Esophagus squamous epithelium (tissue), 5 donors: ENCODE measurements around the gene SERINC5. TPM values are rescaled to one million over a fixed set of nuclear protein-coding genes. Genes with fewer than 3 reads are reported as not detected.
"Not testable (repeated sequence)": the region's sequence is repeated elsewhere in the genome, so short reads cannot be mapped to it uniquely, and the experiment has no call there.

Source experiments
- DNase-seq: peaks from one replicate; lab custom pipeline; 2025; lab: John Stamatoyannopoulos, UW
- H3K27ac ChIP-seq, 4 donors: fragments of 200-600 bp; sonication (generic); one replicate each; pipeline ENCODE4 v1.5.1; 2016 to 2019; ENCODE audit warnings: mild to moderate bottlenecking in 1 of 4
- H3K27me3 ChIP-seq, 4 donors: fragments of 200-600 bp; sonication (generic); 1 replicate in 3 of 4; 2 replicates in 1 of 4; pipeline versions ENCODE4 v1.5.1 to v1.6.0; 2017 to 2021; ENCODE audit warnings: antibody characterized with exemption in 1 of 4
- H3K36me3 ChIP-seq, 3 donors: fragments of 200-600 bp; sonication (generic); one replicate each; pipeline ENCODE4 v1.5.1; 2016 to 2019
- H3K4me1 ChIP-seq, 3 donors: fragments of 200-600 bp; sonication (generic); one replicate each; pipeline ENCODE4 v1.5.1; 2017 to 2019
- H3K4me3 ChIP-seq, 4 donors: fragments of 200-600 bp; sonication (generic); 1 replicate in 3 of 4; 2 replicates in 1 of 4; pipeline ENCODE4 v1.5.1; 2016 to 2019; ENCODE audit warnings: mild to moderate bottlenecking in 2 of 4, moderate library complexity in 1 of 4
- H3K9me3 ChIP-seq, 3 donors: fragments of 200-600 bp; sonication (generic); one replicate each; pipeline ENCODE4 v1.5.1; 2016 to 2019
- POLR2A ChIP-seq, 4 donors: fragments of 450-650 bp; IDR thresholded peaks; one replicate each; pipeline ENCODE4 v1.6.1; 2017; ENCODE audit warnings: antibody characterized with exemption in 4 of 4, mild to moderate bottlenecking in 4 of 4, moderate library complexity in 3 of 4
- WGBS, 2 donors: methylation state at CpG; one replicate each; pipeline ENCODE4 v1.1.5; 2018; 5-methylcytosine and 5-hydroxymethylcytosine counted together
- intact Hi-C: fragments of 100-400 bp; cut with DNase I; formaldehyde crosslinking; loops from one replicate; pipeline ENCODE4 v1.15.0; 2022
- total RNA-seq, 4 donors: library from RNA; depleted of rRNA; stranded (reverse); fragments of >200 nt; gene quantifications; one replicate each; pipeline ENCODE4 v1.1.0, GENCODE V29; 2016
- TF ChIP-seq, protein P1 (sequence below), 6 experiments: fragments of 450-650 bp in 4 of 6; fragments of 200-600 bp in 2 of 6; sonication (generic) in 2 of 6; IDR thresholded peaks; one replicate each; pipeline ENCODE4 v1.5.1; 2016 to 2019; ENCODE audit warnings: antibody characterized with exemption in 6 of 6, mild to moderate bottlenecking in 4 of 6, moderate library complexity in 4 of 6
- donor health status: DM: yes; HTN: yes; CAD: no.

SERINC5 gene
- total RNA-seq, 4 donors from 2014 or later, result 33.9 to 65.3 (median 44.6) TPM

DNA sequence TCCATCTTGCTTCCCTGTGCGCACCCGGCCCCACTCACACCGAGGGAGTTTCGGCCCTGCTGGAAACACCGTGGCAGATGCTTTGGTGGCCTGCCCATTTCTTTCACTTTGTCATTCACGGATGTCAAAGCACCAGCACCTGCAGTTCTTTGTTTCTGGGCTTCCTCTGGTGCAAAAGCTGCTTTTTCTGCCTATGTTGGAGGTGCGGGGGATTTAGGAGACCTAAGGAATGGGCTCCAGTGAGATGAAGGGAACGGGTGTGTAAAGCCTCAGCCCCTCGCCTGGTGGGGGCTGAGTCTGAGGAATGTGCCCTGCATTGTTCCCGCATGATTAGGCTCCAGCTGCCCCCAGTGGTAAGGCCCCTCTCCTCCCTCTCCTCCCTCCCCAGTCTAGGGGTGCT, 158.4 kb downstream of the SERINC5 start:
- Histone ChIP-seq H3K9me3 (no peaks in the 10 kb centered on the region), H3K4me3 (no peak overlapping the region), H3K4me1 (no peaks in the 10 kb centered on the region), H3K27me3 (no peaks in the 10 kb centered on the region), H3K27ac (no peak overlapping the region), H3K36me3 (no peaks in the 10 kb centered on the region)
- intact Hi-C loops, result no loop called here
- DNase-seq, result no peak
- no peak for TF ChIP-seq POLR2A (IDR thresholded peaks at IDR 0.05)
- TF ChIP-seq, protein P1, sequence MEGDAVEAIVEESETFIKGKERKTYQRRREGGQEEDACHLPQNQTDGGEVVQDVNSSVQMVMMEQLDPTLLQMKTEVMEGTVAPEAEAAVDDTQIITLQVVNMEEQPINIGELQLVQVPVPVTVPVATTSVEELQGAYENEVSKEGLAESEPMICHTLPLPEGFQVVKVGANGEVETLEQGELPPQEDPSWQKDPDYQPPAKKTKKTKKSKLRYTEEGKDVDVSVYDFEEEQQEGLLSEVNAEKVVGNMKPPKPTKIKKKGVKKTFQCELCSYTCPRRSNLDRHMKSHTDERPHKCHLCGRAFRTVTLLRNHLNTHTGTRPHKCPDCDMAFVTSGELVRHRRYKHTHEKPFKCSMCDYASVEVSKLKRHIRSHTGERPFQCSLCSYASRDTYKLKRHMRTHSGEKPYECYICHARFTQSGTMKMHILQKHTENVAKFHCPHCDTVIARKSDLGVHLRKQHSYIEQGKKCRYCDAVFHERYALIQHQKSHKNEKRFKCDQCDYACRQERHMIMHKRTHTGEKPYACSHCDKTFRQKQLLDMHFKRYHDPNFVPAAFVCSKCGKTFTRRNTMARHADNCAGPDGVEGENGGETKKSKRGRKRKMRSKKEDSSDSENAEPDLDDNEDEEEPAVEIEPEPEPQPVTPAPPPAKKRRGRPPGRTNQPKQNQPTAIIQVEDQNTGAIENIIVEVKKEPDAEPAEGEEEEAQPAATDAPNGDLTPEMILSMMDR (IDR thresholded peaks at IDR 0.05), result no peak
- WGBS, 2 donors, result 80 to 91% methylated on average over 2 to 10 of the region's 10 CpGs

DNA sequence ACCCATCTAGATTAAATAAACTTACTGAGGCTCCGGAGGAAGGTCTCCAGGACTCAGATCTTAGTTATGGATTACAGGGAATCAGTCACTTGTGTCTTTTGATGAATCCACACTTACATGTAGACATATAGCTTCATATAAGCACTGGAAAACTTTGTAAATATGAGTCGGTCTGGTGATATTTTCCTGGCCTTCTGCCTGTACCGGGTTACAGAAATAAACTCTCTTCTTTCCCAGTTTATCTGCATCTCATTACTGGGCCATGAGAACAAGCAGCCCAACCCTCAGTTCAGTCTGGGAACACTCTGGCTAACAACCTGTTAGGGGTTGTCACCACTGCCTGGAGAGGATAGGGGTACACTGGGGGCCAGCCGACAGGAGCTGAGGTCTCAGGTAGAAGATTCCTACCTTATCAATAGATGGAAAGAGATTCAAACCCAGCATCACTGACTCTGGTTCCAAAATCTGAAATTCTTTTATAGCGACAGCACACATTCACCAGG, 161.6 kb downstream of the SERINC5 start:
- Histone ChIP-seq H3K36me3 (no peaks in the 10 kb centered on the region), H3K27ac (no peak overlapping the region), H3K27me3 (no peaks in the 10 kb centered on the region), H3K9me3 (no peaks in the 10 kb centered on the region), H3K4me1 (peaks cover 0 to 3% (median 0%) of the 10 kb centered on the region in 3 donors), H3K4me3 (no peak overlapping the region)
- no peak for DNase-seq
- intact Hi-C loops, result loop anchor here (5.0 kb wide), 1 partner anchor 213 kb away; no protein-coding TSS in a partner anchor
- TF ChIP-seq, protein P1 (IDR thresholded peaks at IDR 0.05), result no peak
- TF ChIP-seq POLR2A (IDR thresholded peaks at IDR 0.05), result no peak
- WGBS, 2 donors, result 63 to 75% methylated on average over 4 to 5 of the region's 5 CpGs

DNA sequence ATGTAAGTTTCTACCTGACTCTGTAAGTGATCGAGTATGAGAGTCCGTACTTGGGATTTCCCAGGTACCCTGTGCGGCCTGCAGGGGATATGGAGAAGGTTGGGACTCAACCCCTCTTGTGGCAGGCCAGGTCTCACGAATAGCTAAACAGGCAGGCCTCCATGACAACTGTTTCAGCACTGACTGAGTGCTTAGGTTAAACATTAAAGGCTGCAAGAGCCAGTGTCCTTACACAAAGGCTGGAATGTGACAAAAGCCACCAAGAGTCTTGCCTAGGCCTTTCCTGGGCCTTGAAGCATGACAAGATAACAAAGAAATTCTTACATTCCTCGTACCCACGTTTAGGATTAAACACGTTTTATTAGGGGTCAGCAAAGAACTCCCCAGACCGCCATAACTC, 162.1 kb downstream of the SERINC5 start:
- TF ChIP-seq, protein P1 (IDR thresholded peaks at IDR 0.05), result no peak
- TF ChIP-seq POLR2A (IDR thresholded peaks at IDR 0.05), result no peak
- 64 to 75% methylated on average over 4 to 5 of the region's 8 CpGs for WGBS, 2 donors
- Histone ChIP-seq H3K27me3 (no peaks in the 10 kb centered on the region), H3K27ac (no peak overlapping the region), H3K4me1 (peaks cover 0 to 3% (median 0%) of the 10 kb centered on the region in 3 donors), H3K4me3 (no peak overlapping the region), H3K36me3 (no peaks in the 10 kb centered on the region), H3K9me3 (no peaks in the 10 kb centered on the region)
- intact Hi-C loops, result loop anchor here (5.0 kb wide), 1 partner anchor 214 kb away; no protein-coding TSS in a partner anchor
- no peak for DNase-seq

DNA sequence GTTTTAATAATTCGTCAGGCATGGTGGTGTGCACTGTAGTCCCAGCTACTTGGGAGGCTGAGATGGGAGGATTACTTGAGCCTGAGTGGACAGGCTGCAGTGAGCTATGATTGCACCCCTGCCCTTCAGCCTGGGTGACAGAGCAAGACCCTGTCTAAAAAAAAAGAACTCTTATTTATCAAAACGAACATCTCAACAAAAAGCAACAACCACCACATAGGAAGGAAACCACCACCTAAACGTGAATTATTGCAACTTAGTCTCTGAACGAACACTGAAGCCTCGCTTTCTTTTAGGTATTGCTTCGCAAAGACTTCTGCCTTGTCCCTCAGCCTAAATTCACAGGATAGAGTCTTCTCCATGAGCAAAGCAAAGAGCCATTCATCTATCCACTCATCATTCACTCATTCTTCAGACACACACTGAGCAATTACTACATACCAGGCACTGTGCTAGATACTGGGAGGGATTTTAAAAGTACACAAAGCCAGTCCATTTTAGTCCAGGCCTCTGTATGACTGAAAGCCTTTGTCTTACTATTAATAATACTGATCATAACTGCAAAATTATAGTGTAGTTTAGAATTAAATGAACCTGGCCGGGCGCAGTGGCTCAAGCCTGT, 163.3 kb downstream of the SERINC5 start:
- 74 to 78% methylated on average over 8 of the region's 8 CpGs for WGBS, 2 donors
- H3K27ac ChIP-seq, result no peak overlapping the region

DNA sequence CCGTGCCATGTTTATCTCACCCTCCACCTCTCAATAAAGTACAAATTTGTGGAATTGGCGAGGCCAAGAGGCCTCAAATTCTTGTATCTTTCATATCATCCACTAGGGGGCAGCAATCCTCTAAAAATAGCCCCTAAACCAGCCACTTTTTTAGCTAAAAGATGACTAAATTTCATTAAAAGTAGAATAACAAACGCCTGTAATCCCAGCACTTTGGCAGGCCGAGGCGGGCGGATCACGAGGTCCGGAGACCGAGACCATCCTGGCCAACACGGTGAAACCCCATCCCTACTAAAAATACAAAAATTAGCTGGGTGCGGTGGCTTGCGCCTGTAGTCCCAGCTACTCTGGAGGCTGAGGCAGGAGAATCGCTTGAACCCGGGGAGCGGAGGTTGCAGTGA, 164.1 kb downstream of the SERINC5 start:
- H3K4me3 ChIP-seq, result peak overlapping the region in 1 of 4 donors; percentile 32
- intact Hi-C loops, result loop anchor here (5.0 kb wide), 1 partner anchor 216 kb away; no protein-coding TSS in a partner anchor
- not testable (repeated sequence) for H3K9me3 ChIP-seq, H3K36me3 ChIP-seq, H3K4me1 ChIP-seq, DNase-seq, H3K27ac ChIP-seq, H3K27me3 ChIP-seq
- 15 to 30% methylated on average over 15 of the region's 15 CpGs for WGBS, 2 donors
- TF ChIP-seq, protein P1 (IDR thresholded peaks at IDR 0.05), result peak; percentile 65 to 82 (median 77)

More for the DNA sequence above, 163.3 kb downstream of the SERINC5 start:
- Histone ChIP-seq H3K9me3 (no peaks in the 10 kb centered on the region), H3K4me3 (no peak overlapping the region), H3K36me3 (no peaks in the 10 kb centered on the region), H3K4me1 (peaks cover 0 to 3% (median 0%) of the 10 kb centered on the region in 3 donors), H3K27me3 (no peaks in the 10 kb centered on the region)
- no peak for TF ChIP-seq POLR2A (IDR thresholded peaks at IDR 0.05)
- TF ChIP-seq, protein P1 (IDR thresholded peaks at IDR 0.05), result no peak
- no peak for DNase-seq
- intact Hi-C loops, result loop anchor here (5.0 kb wide), 1 partner anchor 215 kb away; no protein-coding TSS in a partner anchor
